ENCODE data around the gene PLA2G4C.
A peak's percentile ranks its signal among the peaks of the same experiment; 100 is the strongest.
"Not testable (repeated sequence)": the region's sequence is repeated elsewhere in the genome, so short reads cannot be mapped to it uniquely, and the experiment has no call there.

PLA2G4C gene

GRCh38 chr19:48111280-48111679 is 663 bp upstream of the PLA2G4C start:
- DNase-seq (ENCODE audit: low read depth in 2 of 2): no peak

DNA sequence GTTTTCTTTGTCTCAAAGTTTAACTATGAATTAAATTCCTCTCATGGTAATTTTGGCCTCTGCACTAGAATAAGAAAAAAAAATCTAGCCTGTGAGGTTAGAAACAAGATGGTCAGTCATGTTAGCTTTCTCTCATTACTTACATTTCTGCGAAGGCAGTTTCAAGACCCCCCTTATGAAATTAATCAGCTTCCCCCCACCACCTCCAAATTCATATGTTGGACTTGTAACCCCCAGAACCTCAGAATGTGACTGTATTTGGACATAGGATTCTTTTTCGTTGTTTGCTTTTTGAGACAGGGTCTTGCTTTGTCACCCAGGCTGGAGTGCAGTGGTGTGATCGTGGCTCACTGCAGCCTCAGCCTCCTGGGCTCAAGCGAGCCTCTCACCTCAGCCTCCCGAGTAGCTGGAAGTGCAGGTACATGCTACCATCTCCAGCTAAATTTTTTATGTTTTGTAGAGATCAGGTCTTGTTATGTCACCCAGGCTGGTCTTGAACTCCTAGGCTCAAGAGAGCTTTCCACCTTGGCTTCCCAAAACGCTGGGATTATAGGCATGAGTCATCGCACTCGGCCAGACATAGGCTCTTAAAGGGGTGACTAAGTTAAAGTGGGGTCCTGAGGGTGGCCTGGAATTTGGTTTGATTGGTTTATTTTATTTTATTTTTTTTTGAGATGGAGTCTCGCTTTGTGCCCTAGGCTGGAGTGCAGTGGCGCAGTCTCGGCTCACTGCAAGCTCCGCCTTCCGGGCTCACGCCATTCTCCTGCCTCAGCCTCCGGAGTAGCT is 1.4 kb downstream of the PLA2G4C start:
- DNase-seq (ENCODE audit: low read depth in 2 of 2): no peak

DNA sequence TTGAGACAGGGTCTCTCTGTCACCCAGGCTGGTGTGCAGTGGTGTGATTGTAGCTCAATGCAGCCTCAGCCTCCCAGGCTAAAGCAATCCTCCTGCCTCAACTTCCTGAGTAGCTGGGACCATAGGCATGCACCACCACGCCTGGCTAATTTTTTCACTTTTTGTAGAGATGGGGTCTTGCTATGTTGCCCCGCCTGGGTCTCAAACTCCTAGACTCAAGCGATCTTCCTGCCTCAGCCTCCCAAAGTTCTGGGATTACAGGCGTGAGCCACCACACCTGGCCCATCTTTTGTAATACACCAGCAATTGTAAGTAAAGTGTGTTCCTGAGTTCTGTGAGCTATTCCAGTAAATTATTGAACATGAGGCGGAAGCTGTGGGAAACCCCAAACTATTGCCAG is 6.7 kb downstream of the PLA2G4C start:
- no peak for DNase-seq (ENCODE audit: low read depth in 2 of 2)

GRCh38 chr19:48102870-48103751 is 7.5 kb downstream of the PLA2G4C start:
- peak in 1 of 2 donors; percentile 2 for DNase-seq (ENCODE audit: low read depth in 2 of 2)

- no peak for DNase-seq (ENCODE audit: low read depth in 2 of 2)
These were observed 14.9 kb downstream of the PLA2G4C start for GRCh38 chr19:48095612-48096175.

DNA sequence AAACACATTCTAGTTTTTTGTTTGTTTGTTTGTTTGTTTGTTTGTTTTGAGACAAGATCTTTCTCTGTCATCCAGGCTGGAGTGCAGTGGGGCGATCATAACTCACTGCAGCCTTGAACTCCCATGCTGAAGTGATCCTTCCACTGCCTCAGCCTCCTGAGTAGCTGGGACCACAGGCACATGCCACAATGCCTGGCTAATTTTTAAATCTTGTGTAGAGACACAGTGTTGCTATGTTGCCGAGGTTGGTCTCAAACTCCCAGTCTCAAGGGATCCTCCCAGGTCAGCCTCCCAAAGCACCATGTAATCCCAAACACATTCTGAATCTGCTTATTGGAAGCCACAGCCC is 15.8 kb downstream of the PLA2G4C start:
- DNase-seq (ENCODE audit: low read depth in 2 of 2): no peak

DNA sequence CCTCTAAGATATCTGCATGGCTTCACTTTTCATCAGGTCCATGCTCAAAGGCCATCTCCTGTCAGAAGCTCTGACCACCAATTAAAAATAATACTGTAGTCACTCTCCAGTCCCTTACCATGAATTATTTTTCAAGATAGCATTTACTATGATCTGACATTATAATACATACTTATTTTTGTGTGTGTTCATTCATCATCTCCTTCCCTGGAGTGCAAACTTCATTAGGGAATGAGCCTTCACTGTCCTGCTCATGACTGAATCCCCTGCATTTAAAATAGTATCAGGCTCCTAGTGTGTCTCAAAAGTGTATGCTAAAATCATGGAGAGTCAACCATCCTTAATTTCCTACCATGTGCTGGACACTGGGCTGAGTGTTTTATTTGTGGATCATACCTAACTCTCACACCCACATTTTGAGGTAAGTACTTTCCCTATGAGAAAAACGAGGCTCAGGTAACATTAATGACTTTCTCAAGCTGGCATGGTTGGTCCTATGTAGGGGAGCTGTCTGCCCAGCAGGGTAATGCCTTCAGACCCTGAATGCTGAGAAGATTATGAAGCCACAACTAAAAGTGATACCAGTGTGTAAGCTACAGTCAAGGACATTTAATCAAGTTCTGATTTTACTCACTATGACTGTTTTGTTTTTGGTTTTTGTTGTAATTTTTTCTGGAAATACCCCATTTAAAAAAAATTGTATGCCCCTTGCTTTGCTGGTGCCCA is 16.3 kb downstream of the PLA2G4C start:
- no peak for DNase-seq (ENCODE audit: low read depth in 2 of 2)

DNA sequence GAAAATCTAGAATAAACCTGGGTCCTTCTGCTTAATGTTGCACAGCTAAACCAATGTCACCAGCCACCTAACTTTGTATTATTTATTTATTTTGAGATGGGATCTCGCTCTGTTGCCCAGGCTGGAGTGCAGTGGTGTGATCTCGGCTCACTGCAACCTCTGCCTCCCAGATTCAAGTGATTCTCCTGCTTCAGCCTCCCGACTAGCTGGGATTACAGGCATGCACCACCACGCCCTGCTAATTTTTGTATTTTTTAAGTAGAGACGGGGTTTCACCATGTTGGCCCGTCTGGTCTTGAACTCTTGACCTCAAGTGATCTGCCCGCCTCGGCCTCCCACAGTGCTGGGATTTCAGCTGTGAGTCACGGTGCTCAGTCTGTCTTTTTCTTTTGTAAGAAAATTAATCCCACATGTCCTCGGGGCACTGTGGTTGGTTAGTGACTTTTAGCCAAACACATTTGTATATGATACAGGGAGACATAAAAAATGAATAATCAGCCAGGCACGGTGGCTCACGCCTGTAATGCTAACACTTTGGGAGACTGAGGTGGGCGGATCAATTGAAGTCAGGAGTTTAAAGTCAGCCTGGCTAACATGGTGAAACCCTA is 19.4 kb downstream of the PLA2G4C start:
- DNase-seq (ENCODE audit: low read depth in 2 of 2): not testable (repeated sequence)

GRCh38 chr19:48090281-48090802 is 20.3 kb downstream of the PLA2G4C start:
- DNase-seq (ENCODE audit: low read depth in 2 of 2): no peak

DNA sequence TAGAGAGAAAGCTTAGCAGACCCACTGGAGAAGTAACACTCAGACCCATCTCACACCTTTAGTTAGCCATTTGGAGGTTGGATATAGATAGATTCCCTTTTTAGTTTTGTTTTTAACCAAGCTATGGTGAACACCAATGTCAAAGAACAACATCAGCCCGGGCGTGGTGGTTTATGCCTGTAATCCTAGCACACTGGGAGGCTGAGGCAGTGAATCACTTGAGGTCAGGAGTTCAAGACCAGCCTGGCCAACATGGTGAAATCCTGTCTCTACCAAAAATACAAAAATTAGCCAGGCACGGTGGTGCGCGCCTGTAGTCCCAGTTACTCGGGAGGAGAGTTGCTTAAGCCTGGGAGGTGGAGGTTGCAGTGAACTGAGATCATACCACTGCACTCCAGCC is 21.6 kb downstream of the PLA2G4C start:
- DNase-seq (ENCODE audit: low read depth in 2 of 2): not testable (repeated sequence)

GRCh38 chr19:48085904-48086864 is 24.4 kb downstream of the PLA2G4C start:
- no peak for DNase-seq (ENCODE audit: low read depth in 2 of 2)

DNA sequence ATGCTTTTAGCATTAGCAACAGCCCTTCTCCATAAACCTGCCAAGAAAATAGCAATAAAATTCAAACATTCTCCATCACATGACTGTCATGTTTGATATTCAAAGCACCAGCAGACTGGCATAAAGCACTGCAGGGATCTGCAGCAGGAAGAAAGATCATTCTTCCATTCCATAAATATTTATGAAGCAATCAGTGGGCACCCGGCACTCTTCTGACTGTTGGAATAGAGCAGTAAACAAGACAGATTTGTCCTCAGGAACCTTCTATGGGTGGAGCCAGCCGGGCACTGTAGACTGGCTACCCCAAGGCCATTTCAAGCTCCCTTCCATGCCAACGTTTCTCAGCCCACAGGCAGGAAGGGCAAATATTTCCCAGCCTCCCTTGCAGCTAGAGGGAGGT is 25.5 kb downstream of the PLA2G4C start:
- DNase-seq (ENCODE audit: low read depth in 2 of 2): no peak

GRCh38 chr19:48081106-48081505 is 29.5 kb downstream of the PLA2G4C start:
- no peak for DNase-seq (ENCODE audit: low read depth in 2 of 2)

GRCh38 chr19:48070177-48070769 is 40.3 kb downstream of the PLA2G4C start:
- not testable (repeated sequence) for DNase-seq (ENCODE audit: low read depth in 2 of 2)

GRCh38 chr19:48069435-48069834 is 41.2 kb downstream of the PLA2G4C start:
- DNase-seq (ENCODE audit: low read depth in 2 of 2): no peak

DNA sequence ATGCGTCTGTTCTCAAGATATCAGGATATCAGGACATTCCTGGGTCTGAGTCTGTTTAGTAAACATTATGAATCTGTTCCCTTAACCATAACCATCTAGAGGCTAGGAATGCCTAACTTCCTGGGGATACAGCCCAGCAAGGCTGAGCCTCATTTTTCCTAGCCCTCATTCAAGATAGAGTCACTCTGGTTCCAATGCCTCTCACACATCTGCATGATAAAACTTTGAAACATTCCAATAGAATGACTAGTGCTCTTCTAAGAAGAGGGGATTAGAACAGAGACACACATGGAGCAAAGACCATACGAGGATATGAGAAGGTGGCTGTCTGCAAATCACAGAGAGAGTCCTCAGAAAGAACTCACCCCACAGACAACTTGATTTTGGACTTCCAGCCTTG is 46.1 kb downstream of the PLA2G4C start:
- no peak for DNase-seq (ENCODE audit: low read depth in 2 of 2)

GRCh38 chr19:48061401-48062344 is 48.9 kb downstream of the PLA2G4C start:
- DNase-seq (ENCODE audit: low read depth in 2 of 2): no peak

DNA sequence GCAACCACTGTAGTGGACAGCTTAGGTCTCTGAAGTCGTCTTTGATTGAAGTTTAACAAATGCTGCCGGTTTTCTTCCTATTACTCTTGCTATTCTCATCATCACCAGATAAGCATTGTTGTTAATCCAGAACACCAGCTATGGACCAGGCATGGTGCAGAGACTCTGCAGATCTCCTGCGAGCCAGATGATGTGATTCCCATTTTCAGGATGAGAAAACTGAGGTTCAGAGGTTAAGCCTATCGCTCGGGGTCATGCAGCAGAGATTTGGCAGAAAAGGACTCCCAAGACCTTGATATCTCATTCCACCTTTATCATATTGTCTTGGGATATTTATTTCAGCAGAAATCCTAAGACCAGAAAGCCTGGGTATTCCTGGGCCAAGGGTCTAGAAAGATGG is 50.2 kb downstream of the PLA2G4C start:
- DNase-seq (ENCODE audit: low read depth in 2 of 2): no peak

- DNase-seq (ENCODE audit: low read depth in 2 of 2): no peak
These were observed 51.3 kb downstream of the PLA2G4C start for GRCh38 chr19:48059331-48059730.
